ENCODE results near the gene FAM124A. TPM values are rescaled to one million over a fixed set of nuclear protein-coding genes. Genes with fewer than 3 reads are reported as not detected.

Gene FAM124A
- total RNA-seq, 2 donors from 2014 or later, result 4.2 to 13.7 TPM

- Histone ChIP-seq H3K36me3 (no peaks in the 10 kb centered on the region), H3K27me3 (replicated peaks; ENCODE audit: insufficient read depth) (no peaks in the 10 kb centered on the region), H3K27ac (no peak overlapping the region), H3K4me1 (ENCODE audit: control insufficient read depth in 1 of 2, low read depth in 2 of 2) (no peaks in the 10 kb centered on the region), H3K4me3 (no peak overlapping the region), H3K9me3 (no peaks in the 10 kb centered on the region)
- ATAC-seq (ENCODE audit: insufficient number of reproducible peaks, low FRiP score, low read depth) (no peak), DNase-seq (ENCODE audit: low spot score) (no peak)
- no peak for TF ChIP-seq CTCF (IDR thresholded peaks at IDR 0.05)
Measured at GRCh38 chr13:51207881-51208280, 14.3 kb upstream of the FAM124A start.

- Histone ChIP-seq H3K4me1 (ENCODE audit: control insufficient read depth in 1 of 2, low read depth in 2 of 2) (no peaks in the 10 kb centered on the region), H3K4me3 (no peak overlapping the region), H3K27me3 (replicated peaks; ENCODE audit: insufficient read depth) (no peaks in the 10 kb centered on the region), H3K9me3 (no peaks in the 10 kb centered on the region), H3K27ac (no peak overlapping the region), H3K36me3 (no peaks in the 10 kb centered on the region)
- no peak for TF ChIP-seq CTCF (IDR thresholded peaks at IDR 0.05)
- DNase-seq (ENCODE audit: low spot score) (no peak), ATAC-seq (ENCODE audit: insufficient number of reproducible peaks, low FRiP score, low read depth) (no peak)
Measured at GRCh38 chr13:51208716-51209115, 13.5 kb upstream of the FAM124A start.

GRCh38 chr13:51211910-51212309 lies 10.3 kb upstream of the FAM124A start:
- H3K27me3 ChIP-seq (replicated peaks; ENCODE audit: insufficient read depth), result no peaks in the 10 kb centered on the region
- DNase-seq (ENCODE audit: low spot score) (no peak), ATAC-seq (ENCODE audit: insufficient number of reproducible peaks, low FRiP score, low read depth) (no peak)
- H3K4me3 ChIP-seq, result no peak overlapping the region
- H3K4me1 ChIP-seq (ENCODE audit: control insufficient read depth in 1 of 2, low read depth in 2 of 2), result no peaks in the 10 kb centered on the region
- no peaks in the 10 kb centered on the region for H3K36me3 ChIP-seq
- no peaks in the 10 kb centered on the region for H3K9me3 ChIP-seq
- no peak overlapping the region for H3K27ac ChIP-seq
- no peak for TF ChIP-seq CTCF (IDR thresholded peaks at IDR 0.05)

- Histone ChIP-seq H3K4me1 (ENCODE audit: control insufficient read depth in 1 of 2, low read depth in 2 of 2) (no peaks in the 10 kb centered on the region), H3K27me3 (replicated peaks; ENCODE audit: insufficient read depth) (no peaks in the 10 kb centered on the region), H3K9me3 (no peaks in the 10 kb centered on the region), H3K27ac (no peak overlapping the region), H3K36me3 (no peaks in the 10 kb centered on the region), H3K4me3 (no peak overlapping the region)
- TF ChIP-seq CTCF (IDR thresholded peaks at IDR 0.05), result no peak
- DNase-seq (ENCODE audit: low spot score) (no peak), ATAC-seq (ENCODE audit: insufficient number of reproducible peaks, low FRiP score, low read depth) (no peak)
Measured at GRCh38 chr13:51212758-51213157, 9.4 kb upstream of the FAM124A start.

GRCh38 chr13:51213173-51213728 lies 8.9 kb upstream of the FAM124A start:
- H3K4me3 ChIP-seq, result no peak overlapping the region
- no peaks in the 10 kb centered on the region for H3K36me3 ChIP-seq
- no peaks in the 10 kb centered on the region for H3K9me3 ChIP-seq
- no peak for TF ChIP-seq CTCF (IDR thresholded peaks at IDR 0.05)
- H3K27me3 ChIP-seq (replicated peaks; ENCODE audit: insufficient read depth), result no peaks in the 10 kb centered on the region
- H3K27ac ChIP-seq, result no peak overlapping the region
- H3K4me1 ChIP-seq (ENCODE audit: control insufficient read depth in 1 of 2, low read depth in 2 of 2), result no peaks in the 10 kb centered on the region
- DNase-seq (ENCODE audit: low spot score) (no peak), ATAC-seq (ENCODE audit: insufficient number of reproducible peaks, low FRiP score, low read depth) (no peak)
